ENCODE measurements around the gene ZBTB34. TPM values are rescaled to one million over a fixed set of nuclear protein-coding genes. Genes with fewer than 3 reads are reported as not detected.

ZBTB34 gene
- total and polyA plus RNA-seq, 7 donors = 2.0 to 7.3 (median 4.6) TPM

DNA sequence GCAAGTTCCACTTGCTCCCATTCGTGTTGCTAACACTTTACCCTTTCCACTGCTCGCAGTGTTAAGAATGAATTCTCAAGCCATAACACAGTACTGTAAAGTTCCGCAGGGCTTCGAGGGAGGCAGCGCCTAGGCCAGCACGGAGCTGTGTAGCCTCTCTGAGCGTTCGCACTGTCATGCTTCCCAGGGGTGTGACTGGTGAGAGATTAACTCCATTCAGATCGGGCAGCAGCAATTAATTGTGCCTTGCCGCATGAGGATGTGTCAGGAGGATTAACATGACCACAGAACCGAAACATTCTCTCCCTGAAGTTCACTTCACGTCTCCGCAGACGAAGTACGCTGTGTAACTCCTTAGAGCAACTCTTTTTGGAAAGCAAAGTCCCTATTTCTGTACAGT, 23.2 kb downstream of the ZBTB34 start:
- intact Hi-C loops (cut with DNase I) = no loop called here

DNA sequence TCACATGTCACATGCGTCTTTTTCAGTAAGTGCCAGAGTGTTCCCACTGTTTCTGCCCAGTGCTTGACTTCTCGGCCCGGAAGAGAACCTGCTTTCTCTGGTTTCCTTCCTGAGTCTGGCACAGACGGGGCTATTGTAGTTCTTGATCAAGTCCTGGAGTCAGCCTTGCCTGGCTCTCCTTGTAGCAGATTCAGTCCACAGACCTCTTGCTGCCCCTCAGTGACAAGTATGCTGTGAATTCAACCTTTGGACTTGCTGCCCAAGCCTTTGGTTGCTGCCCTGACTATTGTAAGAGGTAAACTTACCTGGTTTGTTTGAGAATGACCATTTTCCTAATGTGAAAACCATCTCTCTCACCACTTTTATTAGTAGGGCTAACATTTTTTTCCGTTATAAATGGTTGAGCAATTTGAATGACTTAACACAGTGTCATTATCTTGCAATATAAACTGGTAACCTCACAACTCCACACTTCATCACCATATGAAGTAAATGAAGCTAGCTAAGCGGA, 24.7 kb downstream of the ZBTB34 start:
- Histone ChIP-seq H3K27me3 (ENCODE audit: insufficient read depth in 3 of 3, low read length in 2 of 3) (no peaks in the 10 kb centered on the region), H3K9me3 (no peaks in the 10 kb centered on the region), H3K4me1 (peaks cover 46% of the 10 kb centered on the region), H3K36me3 (ENCODE audit: insufficient read depth in 1 of 2, low read depth in 1 of 2) (peaks cover 0 to 10% of the 10 kb centered on the region in 2 donors), H3K4me3 (no peak overlapping the region), H3K27ac (peak overlapping the region; percentile 36)
- TF ChIP-seq, protein P1, sequence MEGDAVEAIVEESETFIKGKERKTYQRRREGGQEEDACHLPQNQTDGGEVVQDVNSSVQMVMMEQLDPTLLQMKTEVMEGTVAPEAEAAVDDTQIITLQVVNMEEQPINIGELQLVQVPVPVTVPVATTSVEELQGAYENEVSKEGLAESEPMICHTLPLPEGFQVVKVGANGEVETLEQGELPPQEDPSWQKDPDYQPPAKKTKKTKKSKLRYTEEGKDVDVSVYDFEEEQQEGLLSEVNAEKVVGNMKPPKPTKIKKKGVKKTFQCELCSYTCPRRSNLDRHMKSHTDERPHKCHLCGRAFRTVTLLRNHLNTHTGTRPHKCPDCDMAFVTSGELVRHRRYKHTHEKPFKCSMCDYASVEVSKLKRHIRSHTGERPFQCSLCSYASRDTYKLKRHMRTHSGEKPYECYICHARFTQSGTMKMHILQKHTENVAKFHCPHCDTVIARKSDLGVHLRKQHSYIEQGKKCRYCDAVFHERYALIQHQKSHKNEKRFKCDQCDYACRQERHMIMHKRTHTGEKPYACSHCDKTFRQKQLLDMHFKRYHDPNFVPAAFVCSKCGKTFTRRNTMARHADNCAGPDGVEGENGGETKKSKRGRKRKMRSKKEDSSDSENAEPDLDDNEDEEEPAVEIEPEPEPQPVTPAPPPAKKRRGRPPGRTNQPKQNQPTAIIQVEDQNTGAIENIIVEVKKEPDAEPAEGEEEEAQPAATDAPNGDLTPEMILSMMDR (IDR thresholded peaks at IDR 0.05) = no peak
- ATAC-seq = peak in 3 of 4 donors; percentile 41 to 53 (median 48)
- WGBS, 3 donors = 43 to 61% (median 52%) methylated on average over 6 of the region's 6 CpGs
- intact Hi-C loops (cut with DNase I) = no loop called here
- no peak for DNase-seq

More for the DNA sequence above, 23.2 kb downstream of the ZBTB34 start:
- Histone ChIP-seq H3K4me3 (no peak overlapping the region), H3K27me3 (ENCODE audit: insufficient read depth in 3 of 3, low read length in 2 of 3) (no peaks in the 10 kb centered on the region), H3K27ac (peak overlapping the region; percentile 25), H3K9me3 (no peaks in the 10 kb centered on the region), H3K36me3 (ENCODE audit: insufficient read depth in 1 of 2, low read depth in 1 of 2) (peaks cover 0 to 19% of the 10 kb centered on the region in 2 donors), H3K4me1 (peaks cover 46% of the 10 kb centered on the region)
- ATAC-seq = peak in 3 of 4 donors; percentile 24 to 59 (median 56)
- TF ChIP-seq, protein P1 (IDR thresholded peaks at IDR 0.05) = no peak
- 62 to 78% (median 71%) methylated on average over 15 of the region's 15 CpGs for WGBS, 3 donors
- no peak for DNase-seq

- Histone ChIP-seq H3K36me3 (ENCODE audit: insufficient read depth in 1 of 2, low read depth in 1 of 2) (no peaks in the 10 kb centered on the region), H3K4me1 (peaks cover 46% of the 10 kb centered on the region), H3K9me3 (no peaks in the 10 kb centered on the region), H3K27ac (peak overlapping the region; percentile 13), H3K4me3 (no peak overlapping the region), H3K27me3 (ENCODE audit: insufficient read depth in 3 of 3, low read length in 2 of 3) (no peaks in the 10 kb centered on the region)
- TF ChIP-seq, protein P1 (IDR thresholded peaks at IDR 0.05) = no peak
- DNase-seq (no peak), ATAC-seq (peak; percentile 21 to 53 (median 36))
- intact Hi-C loops (cut with DNase I) = no loop called here
- 74 to 75% (median 74%) methylated on average over 23 of the region's 23 CpGs for WGBS, 3 donors
These were observed 25.8 kb downstream of the ZBTB34 start for GRCh38 chr9:126886034-126886822.

- Histone ChIP-seq H3K36me3 (ENCODE audit: insufficient read depth in 1 of 2, low read depth in 1 of 2) (no peaks in the 10 kb centered on the region), H3K9me3 (no peaks in the 10 kb centered on the region), H3K4me3 (no peak overlapping the region), H3K27ac (peak overlapping the region; percentile 13), H3K4me1 (peaks cover 41% of the 10 kb centered on the region), H3K27me3 (ENCODE audit: insufficient read depth in 3 of 3, low read length in 2 of 3) (no peaks in the 10 kb centered on the region)
- DNase-seq (no peak), ATAC-seq (peak; percentile 77 to 83 (median 78))
- WGBS, 3 donors = 37 to 48% (median 38%) methylated on average over 10 of the region's 10 CpGs
- intact Hi-C loops (cut with DNase I) = no loop called here
- TF ChIP-seq, protein P1 (IDR thresholded peaks at IDR 0.05) = no peak
These were observed 26.5 kb downstream of the ZBTB34 start for GRCh38 chr9:126886897-126887296.

All from psoas muscle (tissue), 8 donors.